HL-60 (cell line): Measurements from ENCODE around the gene LSMEM2.

Source experiments
- DNase-seq, 2 experiments: peaks; one replicate each; pipeline ENCODE4 v3.0.0-alpha.2; 2010 to 2020; ENCODE audit warnings: low read depth in 1 of 2, low spot score in 1 of 2
- H3K27ac ChIP-seq: fragments of 250-450 bp; sonication (Bioruptor Pico); replicated peaks from 2 replicates; pipeline ENCODE4 v1.5.1; 2020; ENCODE audit warnings: mild to moderate bottlenecking, moderate library complexity
- H3K27me3 ChIP-seq: fragments of 250-450 bp; sonication (Bioruptor Pico); 2 replicates; pipeline ENCODE4 v1.5.1; 2021; ENCODE audit warnings: mild to moderate bottlenecking, moderate library complexity; ENCODE audit not compliant: insufficient read depth, poor library complexity, severe bottlenecking
- H3K4me3 ChIP-seq: replicated peaks from 2 replicates; pipeline ENCODE4 v1.5.1; 2011; ENCODE audit warnings: mild to moderate bottlenecking, control low read depth, low read length; ENCODE audit not compliant: insufficient read depth
- GABPA ChIP-seq: IDR thresholded peaks from 2 replicates; pipeline ENCODE4 v1.6.1; 2012; ENCODE audit warnings: low read depth
- POLR2AphosphoS5 ChIP-seq: IDR thresholded peaks from 2 replicates; pipeline ENCODE4 v1.6.1; 2012; ENCODE audit warnings: low read depth
- SPI1 ChIP-seq: IDR thresholded peaks from 2 replicates; pipeline ENCODE4 v1.6.1; 2012; ENCODE audit warnings: low read depth, mild to moderate bottlenecking, borderline replicate concordance
- TF ChIP-seq, protein P1 (sequence below): IDR thresholded peaks from 2 replicates; pipeline ENCODE4 v1.6.1; 2012; ENCODE audit warnings: low read depth; ENCODE audit not compliant: insufficient replicate concordance
- TF ChIP-seq, protein P2 (sequence below): IDR thresholded peaks from one replicate; pipeline ENCODE4 v1.5.1; 2011; ENCODE audit warnings: low read length, control low read depth, inconsistent platforms; ENCODE audit not compliant: insufficient read depth

Gene LSMEM2

DNA sequence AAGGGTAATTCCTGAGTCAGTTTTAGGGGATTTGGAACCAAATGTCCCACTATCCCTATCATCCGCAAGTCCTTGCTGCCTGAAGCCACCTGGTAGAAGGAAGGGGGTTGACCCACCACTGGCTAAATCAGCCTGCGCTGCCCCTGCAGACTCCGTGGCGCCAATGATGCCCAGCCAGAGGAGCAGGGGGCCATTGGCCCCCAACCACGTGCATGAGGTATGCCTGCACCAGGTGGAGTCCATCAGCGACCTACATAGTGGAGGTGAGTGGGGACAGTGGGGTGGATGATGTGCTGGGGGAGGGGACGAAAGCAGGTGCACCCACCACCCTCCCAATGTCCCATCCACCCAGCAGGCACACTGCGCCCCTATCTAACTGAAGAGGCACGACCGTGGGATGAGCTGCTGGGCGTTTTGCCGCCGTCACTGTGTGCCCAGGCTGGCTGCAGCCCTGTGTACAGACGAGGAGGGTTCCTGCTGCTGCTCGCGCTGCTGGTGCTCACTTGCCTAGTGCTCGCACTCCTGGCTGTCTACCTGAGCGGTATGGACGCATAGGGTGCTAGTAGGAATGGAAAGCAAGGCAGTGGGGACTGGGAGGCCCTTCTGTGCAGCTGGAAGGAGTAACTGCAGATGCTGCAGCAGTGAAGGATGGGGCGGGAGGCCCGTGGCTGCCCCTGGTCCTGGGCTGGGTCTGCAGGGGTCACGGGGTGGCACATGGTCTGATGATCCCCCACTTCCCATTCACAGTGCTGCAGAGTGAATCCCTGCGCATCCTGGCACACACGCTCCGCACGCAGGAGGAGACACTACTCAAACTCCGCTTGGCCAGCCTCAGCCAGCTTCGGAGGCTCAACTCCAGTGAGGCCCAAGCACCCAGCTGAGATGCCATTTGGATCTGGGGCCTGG lies 7.7 kb downstream of the LSMEM2 start:
- TF ChIP-seq POLR2AphosphoS5: peak; percentile 57
- TF ChIP-seq GABPA: no peak

DNA sequence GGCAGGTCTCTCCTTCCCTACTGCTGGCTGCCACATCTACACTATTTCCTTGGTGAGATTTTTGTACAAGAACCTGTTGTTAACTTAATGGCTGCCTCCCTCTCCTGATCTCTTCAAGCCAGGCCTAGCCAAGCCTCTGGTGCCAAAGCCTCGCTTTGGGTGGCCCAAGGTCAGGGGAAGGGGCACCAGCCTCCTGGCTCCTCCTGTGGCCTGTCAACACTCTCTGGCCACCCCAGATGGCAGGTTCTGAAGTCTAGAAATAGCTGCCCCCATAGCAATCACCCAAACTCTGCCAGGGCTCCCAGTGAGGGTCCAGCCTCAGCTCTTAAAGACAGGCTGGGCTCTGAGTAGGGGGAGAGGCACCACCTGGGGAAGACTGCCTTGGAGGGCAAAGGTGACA lies 8.4 kb downstream of the LSMEM2 start:
- no peak for TF ChIP-seq POLR2AphosphoS5
- H3K27me3 ChIP-seq: no peaks in the 10 kb centered on the region
- H3K4me3 ChIP-seq: no peak overlapping the region
- H3K27ac ChIP-seq: no peak overlapping the region
- DNase-seq: no peak

More for the DNA sequence above, 7.7 kb downstream of the LSMEM2 start:
- Histone ChIP-seq H3K27me3 (no peaks in the 10 kb centered on the region), H3K4me3 (no peak overlapping the region), H3K27ac (no peak overlapping the region)
- no peak for DNase-seq

DNA sequence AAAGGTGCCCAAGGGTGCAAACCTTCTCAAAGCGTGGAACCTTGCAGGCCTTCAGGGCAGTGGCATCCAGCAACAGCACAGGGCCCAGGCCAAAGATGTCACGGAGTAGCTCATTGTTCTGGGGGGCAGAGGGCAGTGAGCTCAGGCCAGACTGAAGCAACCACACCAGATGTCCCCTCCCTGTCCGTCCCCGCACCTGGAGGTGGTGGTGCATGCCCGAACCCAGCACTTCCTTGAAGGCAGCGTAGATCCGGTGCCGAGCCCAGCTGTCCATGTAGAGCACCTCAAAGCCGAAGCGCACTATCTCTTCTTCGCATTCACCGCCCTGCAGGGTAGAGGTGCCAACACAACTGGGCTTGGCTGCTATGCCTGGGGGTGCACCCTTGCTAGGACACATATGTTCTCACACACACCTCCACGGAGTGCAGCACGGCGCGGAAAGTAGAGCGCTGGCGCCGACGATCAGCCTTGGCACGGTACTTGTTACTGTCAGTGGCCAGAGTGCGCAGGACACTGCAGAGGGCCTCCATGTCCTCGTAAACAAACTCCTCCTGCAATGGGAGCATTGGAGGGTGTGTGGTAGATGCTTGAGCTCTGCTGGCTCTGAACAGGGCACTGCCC lies 9.6 kb downstream of the LSMEM2 start:
- no peak for TF ChIP-seq GABPA
- TF ChIP-seq, protein P1, sequence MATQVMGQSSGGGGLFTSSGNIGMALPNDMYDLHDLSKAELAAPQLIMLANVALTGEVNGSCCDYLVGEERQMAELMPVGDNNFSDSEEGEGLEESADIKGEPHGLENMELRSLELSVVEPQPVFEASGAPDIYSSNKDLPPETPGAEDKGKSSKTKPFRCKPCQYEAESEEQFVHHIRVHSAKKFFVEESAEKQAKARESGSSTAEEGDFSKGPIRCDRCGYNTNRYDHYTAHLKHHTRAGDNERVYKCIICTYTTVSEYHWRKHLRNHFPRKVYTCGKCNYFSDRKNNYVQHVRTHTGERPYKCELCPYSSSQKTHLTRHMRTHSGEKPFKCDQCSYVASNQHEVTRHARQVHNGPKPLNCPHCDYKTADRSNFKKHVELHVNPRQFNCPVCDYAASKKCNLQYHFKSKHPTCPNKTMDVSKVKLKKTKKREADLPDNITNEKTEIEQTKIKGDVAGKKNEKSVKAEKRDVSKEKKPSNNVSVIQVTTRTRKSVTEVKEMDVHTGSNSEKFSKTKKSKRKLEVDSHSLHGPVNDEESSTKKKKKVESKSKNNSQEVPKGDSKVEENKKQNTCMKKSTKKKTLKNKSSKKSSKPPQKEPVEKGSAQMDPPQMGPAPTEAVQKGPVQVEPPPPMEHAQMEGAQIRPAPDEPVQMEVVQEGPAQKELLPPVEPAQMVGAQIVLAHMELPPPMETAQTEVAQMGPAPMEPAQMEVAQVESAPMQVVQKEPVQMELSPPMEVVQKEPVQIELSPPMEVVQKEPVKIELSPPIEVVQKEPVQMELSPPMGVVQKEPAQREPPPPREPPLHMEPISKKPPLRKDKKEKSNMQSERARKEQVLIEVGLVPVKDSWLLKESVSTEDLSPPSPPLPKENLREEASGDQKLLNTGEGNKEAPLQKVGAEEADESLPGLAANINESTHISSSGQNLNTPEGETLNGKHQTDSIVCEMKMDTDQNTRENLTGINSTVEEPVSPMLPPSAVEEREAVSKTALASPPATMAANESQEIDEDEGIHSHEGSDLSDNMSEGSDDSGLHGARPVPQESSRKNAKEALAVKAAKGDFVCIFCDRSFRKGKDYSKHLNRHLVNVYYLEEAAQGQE: no peak
- TF ChIP-seq, protein P2, sequence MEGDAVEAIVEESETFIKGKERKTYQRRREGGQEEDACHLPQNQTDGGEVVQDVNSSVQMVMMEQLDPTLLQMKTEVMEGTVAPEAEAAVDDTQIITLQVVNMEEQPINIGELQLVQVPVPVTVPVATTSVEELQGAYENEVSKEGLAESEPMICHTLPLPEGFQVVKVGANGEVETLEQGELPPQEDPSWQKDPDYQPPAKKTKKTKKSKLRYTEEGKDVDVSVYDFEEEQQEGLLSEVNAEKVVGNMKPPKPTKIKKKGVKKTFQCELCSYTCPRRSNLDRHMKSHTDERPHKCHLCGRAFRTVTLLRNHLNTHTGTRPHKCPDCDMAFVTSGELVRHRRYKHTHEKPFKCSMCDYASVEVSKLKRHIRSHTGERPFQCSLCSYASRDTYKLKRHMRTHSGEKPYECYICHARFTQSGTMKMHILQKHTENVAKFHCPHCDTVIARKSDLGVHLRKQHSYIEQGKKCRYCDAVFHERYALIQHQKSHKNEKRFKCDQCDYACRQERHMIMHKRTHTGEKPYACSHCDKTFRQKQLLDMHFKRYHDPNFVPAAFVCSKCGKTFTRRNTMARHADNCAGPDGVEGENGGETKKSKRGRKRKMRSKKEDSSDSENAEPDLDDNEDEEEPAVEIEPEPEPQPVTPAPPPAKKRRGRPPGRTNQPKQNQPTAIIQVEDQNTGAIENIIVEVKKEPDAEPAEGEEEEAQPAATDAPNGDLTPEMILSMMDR: no peak
- TF ChIP-seq POLR2AphosphoS5: no peak
- no peak for TF ChIP-seq SPI1
- no peak for DNase-seq
- H3K27me3 ChIP-seq: no peaks in the 10 kb centered on the region
- no peak overlapping the region for H3K4me3 ChIP-seq
- no peak overlapping the region for H3K27ac ChIP-seq

DNA sequence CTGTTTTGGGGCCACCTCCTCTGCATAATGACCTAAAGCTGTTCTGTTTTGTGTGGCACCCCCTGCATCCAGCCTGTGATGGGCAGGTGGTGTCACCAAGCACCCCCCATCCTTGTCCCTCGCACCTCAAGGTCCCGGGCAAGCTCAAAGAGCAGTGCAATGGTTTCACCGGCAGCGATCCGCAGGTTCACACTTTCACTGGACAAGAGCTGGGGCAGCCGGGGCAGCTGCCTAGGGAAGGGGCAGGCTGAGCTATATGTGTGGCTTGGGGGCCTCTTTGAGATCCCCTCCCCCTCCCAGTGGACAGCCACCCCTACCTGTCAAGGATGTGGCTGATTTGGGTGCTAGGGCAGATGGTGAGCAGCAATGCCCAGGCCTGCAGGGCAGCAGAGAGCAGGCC lies 10.2 kb downstream of the LSMEM2 start:
- H3K27ac ChIP-seq: no peak overlapping the region
- H3K4me3 ChIP-seq: no peak overlapping the region
- no peak for TF ChIP-seq SPI1
- no peak for TF ChIP-seq GABPA
- TF ChIP-seq POLR2AphosphoS5: no peak
- TF ChIP-seq, protein P2: no peak
- TF ChIP-seq, protein P1: no peak
- no peak for DNase-seq
- H3K27me3 ChIP-seq: no peaks in the 10 kb centered on the region
